ENCODE results near the gene NUDT14. TPM values are rescaled to one million over a fixed set of nuclear protein-coding genes. Genes with fewer than 3 reads are reported as not detected.

NUDT14 gene
- total and polyA plus RNA-seq, 2 experiments from 2014 or later: 14.8 to 38.4 TPM

DNA sequence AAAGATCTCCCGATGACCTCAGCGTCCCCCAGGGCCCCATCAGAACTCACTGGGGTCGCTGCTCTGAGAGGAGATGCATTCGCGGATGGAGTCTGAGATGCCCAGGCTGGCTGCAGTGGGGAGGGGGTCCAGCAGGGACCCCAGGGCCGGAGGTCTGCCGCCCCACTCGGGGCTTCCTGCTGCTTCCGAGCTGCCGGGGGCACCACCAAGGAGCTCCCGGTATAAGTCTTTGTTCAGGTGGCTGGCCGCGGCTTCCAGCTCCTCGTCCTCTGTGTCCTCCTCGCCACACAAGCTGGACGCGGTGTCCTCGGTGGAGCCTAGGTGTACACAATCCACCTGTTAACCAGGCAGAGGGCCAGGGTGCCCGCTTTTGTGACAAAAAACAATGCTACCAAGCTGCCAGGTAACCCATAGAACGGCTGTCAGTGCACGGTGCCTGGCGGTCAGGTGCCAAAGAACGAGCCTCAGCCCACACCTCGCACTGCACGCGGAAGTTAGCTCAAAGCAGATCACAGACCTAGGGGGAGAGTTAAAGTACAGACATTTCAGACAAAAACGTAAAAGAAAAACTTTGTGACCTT is 40.6 kb upstream of the NUDT14 start (continued):
- TF ChIP-seq, protein P1, sequence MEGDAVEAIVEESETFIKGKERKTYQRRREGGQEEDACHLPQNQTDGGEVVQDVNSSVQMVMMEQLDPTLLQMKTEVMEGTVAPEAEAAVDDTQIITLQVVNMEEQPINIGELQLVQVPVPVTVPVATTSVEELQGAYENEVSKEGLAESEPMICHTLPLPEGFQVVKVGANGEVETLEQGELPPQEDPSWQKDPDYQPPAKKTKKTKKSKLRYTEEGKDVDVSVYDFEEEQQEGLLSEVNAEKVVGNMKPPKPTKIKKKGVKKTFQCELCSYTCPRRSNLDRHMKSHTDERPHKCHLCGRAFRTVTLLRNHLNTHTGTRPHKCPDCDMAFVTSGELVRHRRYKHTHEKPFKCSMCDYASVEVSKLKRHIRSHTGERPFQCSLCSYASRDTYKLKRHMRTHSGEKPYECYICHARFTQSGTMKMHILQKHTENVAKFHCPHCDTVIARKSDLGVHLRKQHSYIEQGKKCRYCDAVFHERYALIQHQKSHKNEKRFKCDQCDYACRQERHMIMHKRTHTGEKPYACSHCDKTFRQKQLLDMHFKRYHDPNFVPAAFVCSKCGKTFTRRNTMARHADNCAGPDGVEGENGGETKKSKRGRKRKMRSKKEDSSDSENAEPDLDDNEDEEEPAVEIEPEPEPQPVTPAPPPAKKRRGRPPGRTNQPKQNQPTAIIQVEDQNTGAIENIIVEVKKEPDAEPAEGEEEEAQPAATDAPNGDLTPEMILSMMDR (conservative IDR thresholded peaks at IDR 0.05; ENCODE audit: low read depth in 2 of 2): no peak
- TF ChIP-seq, protein P2, sequence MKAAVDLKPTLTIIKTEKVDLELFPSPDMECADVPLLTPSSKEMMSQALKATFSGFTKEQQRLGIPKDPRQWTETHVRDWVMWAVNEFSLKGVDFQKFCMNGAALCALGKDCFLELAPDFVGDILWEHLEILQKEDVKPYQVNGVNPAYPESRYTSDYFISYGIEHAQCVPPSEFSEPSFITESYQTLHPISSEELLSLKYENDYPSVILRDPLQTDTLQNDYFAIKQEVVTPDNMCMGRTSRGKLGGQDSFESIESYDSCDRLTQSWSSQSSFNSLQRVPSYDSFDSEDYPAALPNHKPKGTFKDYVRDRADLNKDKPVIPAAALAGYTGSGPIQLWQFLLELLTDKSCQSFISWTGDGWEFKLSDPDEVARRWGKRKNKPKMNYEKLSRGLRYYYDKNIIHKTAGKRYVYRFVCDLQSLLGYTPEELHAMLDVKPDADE (IDR thresholded peaks at IDR 0.05): no peak
- TF ChIP-seq ZNF114 (CRISPR knock-in tag; IDR thresholded peaks at IDR 0.05): no peak
- TF ChIP-seq CREB1 (CRISPR knock-in tag; IDR thresholded peaks at IDR 0.05; ENCODE audit: low read depth): no peak

DNA sequence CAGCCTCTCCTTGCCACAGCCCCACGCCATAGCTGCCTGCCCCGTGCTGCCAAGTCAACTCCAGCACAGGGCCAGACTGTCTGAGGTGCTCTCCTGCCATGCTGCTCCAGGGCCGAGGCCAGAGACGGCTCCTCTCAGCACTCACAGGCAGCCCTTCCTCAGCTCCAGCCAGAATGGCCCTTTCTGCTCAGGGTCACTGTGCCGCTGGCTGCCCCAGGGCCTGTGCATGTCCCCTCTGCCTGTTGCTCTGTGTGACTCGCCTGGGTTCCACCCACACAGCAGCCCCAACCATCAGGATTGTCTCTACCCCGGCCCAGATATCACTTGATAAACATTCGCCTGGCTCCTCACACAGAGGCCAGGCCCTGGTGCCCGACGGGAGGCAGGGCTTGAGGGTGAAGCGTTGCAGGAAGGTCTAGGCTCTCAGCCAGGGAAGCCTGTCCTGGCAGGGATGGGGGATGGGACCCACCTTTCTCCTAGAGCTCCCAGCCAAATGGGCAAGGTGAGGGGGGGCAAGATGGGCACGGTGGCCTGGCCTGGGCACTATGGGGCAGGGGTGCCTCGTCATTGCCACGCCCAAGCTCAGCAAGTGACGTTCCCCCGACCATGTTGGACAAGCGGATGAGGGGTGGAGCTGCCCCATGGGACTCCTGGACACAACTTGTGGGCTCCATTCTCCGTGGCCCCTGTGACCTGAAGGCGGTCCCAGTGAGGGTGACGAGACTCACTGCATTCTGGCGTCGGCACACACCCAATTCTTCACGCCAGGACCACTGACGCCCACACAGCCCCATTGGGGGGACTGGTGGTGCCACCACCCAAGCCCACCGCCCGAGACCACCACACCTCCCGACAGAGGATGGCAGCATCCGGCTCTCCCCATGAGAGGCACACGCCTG is 39.8 kb upstream of the NUDT14 start:
- H3K79me2 ChIP-seq (replicated peaks; ENCODE audit: insufficient read depth): no peaks in the 10 kb centered on the region
- Mint-ChIP-seq H3K4me1 (no peaks in the 10 kb centered on the region), H3K36me3 (ENCODE audit: low read depth) (peaks cover 12% of the 10 kb centered on the region), H3K27ac (no peak overlapping the region), H3K27me3 (ENCODE audit: insufficient read depth, low read depth, poor library complexity) (peaks cover 10% of the 10 kb centered on the region), H3K9me3 (no peaks in the 10 kb centered on the region), H3K4me3 (no peak overlapping the region)
- H3K36me3 ChIP-seq (ENCODE audit: insufficient read depth): no peaks in the 10 kb centered on the region; the same call in 1 of the 2 replicates
- H3K4me3 ChIP-seq: no peak overlapping the region
- H3F3A ChIP-seq (replicated peaks; ENCODE audit: low read depth): no peaks in the 10 kb centered on the region
- H3K27me3 ChIP-seq (ENCODE audit: insufficient read depth): no peaks in the 10 kb centered on the region
- no peak overlapping the region for H3K27ac ChIP-seq (ENCODE audit: low read depth)
- no peak overlapping the region for H2AFZ ChIP-seq
- no peaks in the 10 kb centered on the region for H3K4me1 ChIP-seq (ENCODE audit: insufficient read depth)
- no peaks in the 10 kb centered on the region for H3K9me2 ChIP-seq (ENCODE audit: insufficient read depth)
- DNase-seq (ENCODE audit: low spot score) (no peak), ATAC-seq (no peak)
- no peak overlapping the region for H3K4me2 ChIP-seq
- no peaks in the 10 kb centered on the region for H4K20me1 ChIP-seq (replicated peaks; ENCODE audit: insufficient read depth)
- TF ChIP-seq JUNB (IDR thresholded peaks at IDR 0.05; ENCODE audit: unreplicated experiment) (no peak), EZH2 (IDR thresholded peaks at IDR 0.05; ENCODE audit: low read depth, unreplicated experiment) (no peak), CREB1 (CRISPR knock-in tag; IDR thresholded peaks at IDR 0.05; ENCODE audit: low read depth) (no peak), ZNF331 (CRISPR knock-in tag; IDR thresholded peaks at IDR 0.05; ENCODE audit: low read depth) (no peak), POLR2AphosphoS5 (IDR thresholded peaks at IDR 0.05; ENCODE audit: low read depth) (no peak), NANOG (IDR thresholded peaks at IDR 0.05; ENCODE audit: borderline replicate concordance) (no peak), STAT1 (IDR thresholded peaks at IDR 0.05; ENCODE audit: unreplicated experiment) (no peak)
- TF ChIP-seq, protein P3, sequence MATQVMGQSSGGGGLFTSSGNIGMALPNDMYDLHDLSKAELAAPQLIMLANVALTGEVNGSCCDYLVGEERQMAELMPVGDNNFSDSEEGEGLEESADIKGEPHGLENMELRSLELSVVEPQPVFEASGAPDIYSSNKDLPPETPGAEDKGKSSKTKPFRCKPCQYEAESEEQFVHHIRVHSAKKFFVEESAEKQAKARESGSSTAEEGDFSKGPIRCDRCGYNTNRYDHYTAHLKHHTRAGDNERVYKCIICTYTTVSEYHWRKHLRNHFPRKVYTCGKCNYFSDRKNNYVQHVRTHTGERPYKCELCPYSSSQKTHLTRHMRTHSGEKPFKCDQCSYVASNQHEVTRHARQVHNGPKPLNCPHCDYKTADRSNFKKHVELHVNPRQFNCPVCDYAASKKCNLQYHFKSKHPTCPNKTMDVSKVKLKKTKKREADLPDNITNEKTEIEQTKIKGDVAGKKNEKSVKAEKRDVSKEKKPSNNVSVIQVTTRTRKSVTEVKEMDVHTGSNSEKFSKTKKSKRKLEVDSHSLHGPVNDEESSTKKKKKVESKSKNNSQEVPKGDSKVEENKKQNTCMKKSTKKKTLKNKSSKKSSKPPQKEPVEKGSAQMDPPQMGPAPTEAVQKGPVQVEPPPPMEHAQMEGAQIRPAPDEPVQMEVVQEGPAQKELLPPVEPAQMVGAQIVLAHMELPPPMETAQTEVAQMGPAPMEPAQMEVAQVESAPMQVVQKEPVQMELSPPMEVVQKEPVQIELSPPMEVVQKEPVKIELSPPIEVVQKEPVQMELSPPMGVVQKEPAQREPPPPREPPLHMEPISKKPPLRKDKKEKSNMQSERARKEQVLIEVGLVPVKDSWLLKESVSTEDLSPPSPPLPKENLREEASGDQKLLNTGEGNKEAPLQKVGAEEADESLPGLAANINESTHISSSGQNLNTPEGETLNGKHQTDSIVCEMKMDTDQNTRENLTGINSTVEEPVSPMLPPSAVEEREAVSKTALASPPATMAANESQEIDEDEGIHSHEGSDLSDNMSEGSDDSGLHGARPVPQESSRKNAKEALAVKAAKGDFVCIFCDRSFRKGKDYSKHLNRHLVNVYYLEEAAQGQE (IDR thresholded peaks at IDR 0.05; ENCODE audit: unreplicated experiment): no peak
